ENCODE measurements around the gene CDK3.

Gene CDK3

GRCh38 chr17:75987041-75987440, 13.6 kb upstream of the CDK3 start:
- Histone ChIP-seq H3K36me3 (ENCODE audit: control insufficient read depth, insufficient read depth, low read length) (peaks cover 3% of the 10 kb centered on the region; the same call in 1 of the 2 replicates), H3K27me3 (replicated peaks; ENCODE audit: control insufficient read depth, insufficient read depth, low read length) (no peaks in the 10 kb centered on the region), H3K4me3 (replicated peaks; ENCODE audit: low read depth, low read length) (no peak overlapping the region)
- no peak for DNase-seq (ENCODE audit: extremely low read depth, insufficient read length)
- no peak for TF ChIP-seq CTCF (IDR thresholded peaks at IDR 0.05; ENCODE audit: insufficient read depth, low read length, poor library complexity, severe bottlenecking)

- no peak for TF ChIP-seq CTCF (IDR thresholded peaks at IDR 0.05; ENCODE audit: insufficient read depth, low read length, poor library complexity, severe bottlenecking)
- no peak overlapping the region for H3K4me3 ChIP-seq (replicated peaks; ENCODE audit: low read depth, low read length)
- no peaks in the 10 kb centered on the region for H3K27me3 ChIP-seq (replicated peaks; ENCODE audit: control insufficient read depth, insufficient read depth, low read length)
- DNase-seq (ENCODE audit: extremely low read depth, insufficient read length), result no peak
- peaks cover 3% of the 10 kb centered on the region; the same call in 1 of the 2 replicates for H3K36me3 ChIP-seq (ENCODE audit: control insufficient read depth, insufficient read depth, low read length)
These were observed 9.3 kb upstream of the CDK3 start for GRCh38 chr17:75991396-75991795.

- no peak overlapping the region for H3K4me3 ChIP-seq (replicated peaks; ENCODE audit: low read depth, low read length)
These were observed 5.8 kb upstream of the CDK3 start for GRCh38 chr17:75994802-75995370.

GRCh38 chr17:75995385-75995925, 5.2 kb upstream of the CDK3 start:
- no peak overlapping the region for H3K4me3 ChIP-seq (replicated peaks; ENCODE audit: low read depth, low read length)
- H3K27me3 ChIP-seq (replicated peaks; ENCODE audit: control insufficient read depth, insufficient read depth, low read length), result no peaks in the 10 kb centered on the region
- no peak for TF ChIP-seq CTCF (IDR thresholded peaks at IDR 0.05; ENCODE audit: insufficient read depth, low read length, poor library complexity, severe bottlenecking)
- H3K36me3 ChIP-seq (ENCODE audit: control insufficient read depth, insufficient read depth, low read length), result peaks cover 2% of the 10 kb centered on the region; the same call in 1 of the 2 replicates
- DNase-seq (ENCODE audit: extremely low read depth, insufficient read length), result no peak

More at GRCh38 chr17:75994802-75995370, 5.8 kb upstream of the CDK3 start:
- no peak for DNase-seq (ENCODE audit: extremely low read depth, insufficient read length)
- Histone ChIP-seq H3K27me3 (replicated peaks; ENCODE audit: control insufficient read depth, insufficient read depth, low read length) (no peaks in the 10 kb centered on the region), H3K36me3 (ENCODE audit: control insufficient read depth, insufficient read depth, low read length) (peaks cover 1% of the 10 kb centered on the region; the same call in 1 of the 2 replicates)
- no peak for TF ChIP-seq CTCF (IDR thresholded peaks at IDR 0.05; ENCODE audit: insufficient read depth, low read length, poor library complexity, severe bottlenecking)

- Histone ChIP-seq H3K27me3 (replicated peaks; ENCODE audit: control insufficient read depth, insufficient read depth, low read length) (no peaks in the 10 kb centered on the region), H3K4me3 (replicated peaks; ENCODE audit: low read depth, low read length) (peak overlapping the region; percentile 13; the same call in 1 of the 2 replicates), H3K36me3 (ENCODE audit: control insufficient read depth, insufficient read depth, low read length) (peaks cover 5% of the 10 kb centered on the region)
- no peak for TF ChIP-seq CTCF (IDR thresholded peaks at IDR 0.05; ENCODE audit: insufficient read depth, low read length, poor library complexity, severe bottlenecking)
- DNase-seq (ENCODE audit: extremely low read depth, insufficient read length), result peak; percentile 57
These were observed 3.7 kb upstream of the CDK3 start for GRCh38 chr17:75996665-75997590.
